HepG2 (cell line): ENCODE measurements around the gene MGAT2. TPM values are rescaled to one million over a fixed set of nuclear protein-coding genes. Genes with fewer than 3 reads are reported as not detected.
A peak's percentile ranks its signal among the peaks of the same experiment; 100 is the strongest.

Experiments used
- ATAC-seq: fragments of 200-7000 bp; cut with Tn5 transposase; 3 replicates; pipeline ENCODE4 v1.9.1; 2020; ENCODE audit warnings: mild to moderate bottlenecking, moderate library complexity
- BruUV-seq: library from RNA; stranded (reverse); fragments of 400-500 nt; replicated peaks from 2 replicates; lab custom pipeline; 2021; lab: Mats Ljungman, UMichigan
- CTCF ChIA-PET: fragments of 300-600 bp; formaldehyde crosslinking; extraction: SDS; loops from one replicate; lab custom pipeline; 2021; ENCODE audit warnings: low total read pairs, inconsistent platforms, low intra/inter-chr PET ratio; lab: Yijun Ruan, JAX
- POLR2A ChIA-PET: fragments of 350-600 bp; sonication (Branson Sonifier 250); formaldehyde crosslinking; loops from one replicate; lab custom pipeline; 2020; ENCODE audit warnings: antibody characterized with exemption, inconsistent platforms; lab: Yijun Ruan, JAX
- DNase-seq: peaks from one replicate; pipeline ENCODE4 v3.0.0-alpha.2; 2015; ENCODE audit warnings: low spot score
- FAIRE-seq: peaks from 3 replicates; lab custom pipeline; 2011; peaks lifted over from hg19 to GRCh38; lab: Jason Lieb, UNC
- H2AFZ ChIP-seq: one replicate; pipeline ENCODE4 v1.6.1; 2011; ENCODE audit warnings: low read length, inconsistent platforms
- H3K27ac ChIP-seq: fragments of 300-600 bp; 3 replicates; pipeline ENCODE4 v1.8.0; 2011; ENCODE audit warnings: mixed run types, mild to moderate bottlenecking, mixed read lengths, low read length, inconsistent platforms; ENCODE audit not compliant: insufficient read depth; ENCODE audit errors: extremely low read length
- H3K27me3 ChIP-seq, 2 experiments: fragments of 200-600 bp in 1 of 2; 2 replicates in 1 of 2; 3 replicates in 1 of 2; pipeline versions ENCODE4 v1.6.0 to v1.8.0; 2011; ENCODE audit warnings: low read length in 2 of 2, mild to moderate bottlenecking in 2 of 2, moderate library complexity in 2 of 2, inconsistent platforms in 1 of 2; ENCODE audit not compliant: insufficient read depth in 2 of 2, control insufficient read depth in 1 of 2
- H3K36me3 ChIP-seq, 2 experiments: fragments of 200-600 bp in 1 of 2; replicated peaks in 1 of 2; 2 replicates in 1 of 2; 3 replicates in 1 of 2; pipeline versions ENCODE4 v1.5.1 to v1.8.0; 2011; ENCODE audit warnings: low read length in 2 of 2, inconsistent platforms in 1 of 2; ENCODE audit not compliant: insufficient read depth in 2 of 2, control insufficient read depth in 1 of 2
- H3K4me1 ChIP-seq: 2 replicates; pipeline ENCODE4 v1.5.1; 2012; ENCODE audit warnings: low read length, inconsistent platforms; ENCODE audit not compliant: insufficient read depth
- H3K4me2 ChIP-seq: 2 replicates; pipeline ENCODE4 v1.6.0; 2011; ENCODE audit warnings: low read depth, low read length, inconsistent platforms
- H3K4me3 ChIP-seq, 3 experiments: fragments of 200-600 bp in 1 of 3; sonication (generic), shearing (Covaris generic) in 1 of 3; replicated peaks in 1 of 3; 2 replicates each; pipeline ENCODE4 v1.5.1; 2011 to 2016; ENCODE audit warnings: low read length in 3 of 3, inconsistent platforms in 2 of 3, low read depth in 2 of 3, mild to moderate bottlenecking in 2 of 3, control low read depth in 1 of 3, mixed read lengths in 1 of 3; ENCODE audit not compliant: insufficient read depth in 1 of 3
- H3K79me2 ChIP-seq: one replicate; pipeline ENCODE4 v1.6.1; 2011; ENCODE audit warnings: low read length, inconsistent platforms; ENCODE audit not compliant: insufficient read depth
- H3K9ac ChIP-seq: 2 replicates; pipeline ENCODE4 v1.6.0; 2011; ENCODE audit warnings: mild to moderate bottlenecking, low read depth, low read length, inconsistent platforms; ENCODE audit not compliant: insufficient read depth
- H3K9me3 ChIP-seq: 2 replicates; pipeline ENCODE4 v1.5.1; 2012; ENCODE audit warnings: mild to moderate bottlenecking, low read length
- H4K20me1 ChIP-seq: 2 replicates; pipeline ENCODE4 v1.6.0; 2011; ENCODE audit warnings: inconsistent platforms, mild to moderate bottlenecking, low read length, moderate library complexity; ENCODE audit not compliant: insufficient read depth
- CEBPB ChIP-seq: IDR thresholded peaks from 2 replicates; pipeline ENCODE4 v1.6.1; 2011; ENCODE audit warnings: low read depth, low read length, improper control_type of control experiment, borderline replicate concordance
- FOXC1 ChIP-seq: sonication (generic); formaldehyde crosslinking; IDR thresholded peaks from 2 replicates; pipeline ENCODE4 v1.8.0; 2022; ENCODE audit warnings: mild to moderate bottlenecking, missing genetic modification reagents, borderline replicate concordance
- ZBTB37 ChIP-seq: sonication (generic); formaldehyde crosslinking; IDR thresholded peaks from 2 replicates; pipeline ENCODE4 v1.4.0; 2020; ENCODE audit warnings: mild to moderate bottlenecking, missing genetic modification reagents
- ZBTB40 ChIP-seq, 2 experiments: fragments of 450-650 bp in 1 of 2; sonication (generic) in 1 of 2; formaldehyde crosslinking in 1 of 2; IDR thresholded peaks; 2 replicates each; pipeline versions ENCODE4 v1.6.1 to v1.8.0; 2016 to 2022; ENCODE audit warnings: antibody characterized with exemption in 1 of 2, mild to moderate bottlenecking in 1 of 2, missing genetic modification reagents in 1 of 2
- ZFP36L1 ChIP-seq: sonication (generic); formaldehyde crosslinking; IDR thresholded peaks from 2 replicates; pipeline ENCODE4 v1.8.0; 2022; ENCODE audit warnings: mild to moderate bottlenecking, missing genetic modification reagents, moderate library complexity
- ZMYM4 ChIP-seq: sonication (generic); formaldehyde crosslinking; IDR thresholded peaks from 2 replicates; pipeline ENCODE4 v1.8.1; 2023; ENCODE audit warnings: mild to moderate bottlenecking, missing genetic modification reagents
- ZNF232 ChIP-seq: sonication (generic); formaldehyde crosslinking; IDR thresholded peaks from 2 replicates; pipeline ENCODE4 v1.4.0; 2020; ENCODE audit warnings: missing genetic modification reagents, borderline replicate concordance
- ZNF580 ChIP-seq: IDR thresholded peaks from 2 replicates; pipeline ENCODE4 v1.6.1; 2016; ENCODE audit warnings: low read depth, borderline replicate concordance
- ZNF772 ChIP-seq: sonication (generic); formaldehyde crosslinking; IDR thresholded peaks from 2 replicates; pipeline ENCODE4 v1.5.0; 2020; ENCODE audit warnings: mild to moderate bottlenecking, missing genetic modification reagents
- WGBS: methylation state at CpG from one replicate; pipeline ENCODE4 v1.1.6; 2017; ENCODE audit warnings: low lambda C conversion rate; 5-methylcytosine and 5-hydroxymethylcytosine counted together
- in situ Hi-C: cut with HindIII; loops from 2 replicates; pipeline ENCODE4 v1.10.0; 2017; ENCODE audit warnings: low pct_unique_long_range_greater_than_20kb; ENCODE audit not compliant: extremely low pct_ligation_motif_present
- intact Hi-C: fragments of 100-400 bp; cut with micrococcal nuclease; formaldehyde crosslinking; loops from one replicate; pipeline ENCODE4 v1.10.0; 2022; ENCODE audit not compliant: unreplicated experiment
- polyA plus RNA-seq, 8 experiments: library from polyadenylated mRNA; depleted of rRNA in 3 of 8; stranded (reverse) in 7 of 8; unstranded in 1 of 8; fragments of >200 nt; fragmentation: Illumina TruSeq in 4 of 8; extraction: Trizol in 4 of 8; gene quantifications; 2 replicates each; pipeline versions ENCODE4 v1.2.1 to v1.2.3, GENCODE V29; 2011 to 2016; ENCODE audit warnings: low read depth in 4 of 8, missing spikeins in 1 of 8, mixed read lengths in 1 of 8; ENCODE audit not compliant: insufficient read depth in 1 of 8
- total RNA-seq, 5 experiments: library from RNA; depleted of rRNA; stranded (reverse); fragments of >200 nt; fragmentation: Illumina TruSeq; extraction: Trizol; gene quantifications; 2 replicates each; pipeline ENCODE4 v1.2.3, GENCODE V29; 2016; ENCODE audit warnings: low read depth in 1 of 5

The MGAT2 gene
- total and polyA plus RNA-seq, 2 of the 13 experiments (the other 11 are each of a cell fraction or from before 2014, with no cell fraction given): 12.9 to 51.9 TPM

- peaks cover 48% of the 10 kb centered on the region for H3K4me1 ChIP-seq
- DNase-seq: peak; percentile 99
- H3K9me3 ChIP-seq: no peaks in the 10 kb centered on the region
- intact Hi-C loops: loop anchor here (1.0 to 2.0 kb wide), 2 partner anchors 8 to 35 kb away; partner anchors contain the start of genes MGAT2 and RPL36AL
- CTCF ChIA-PET: interaction anchor here (0.9 to 2.2 kb wide), 3 partner anchors 10 to 47 kb away, joined by 3 to 10 read pairs (median 4); no protein-coding TSS in a partner anchor
- peak within 1 kb of the TSS; percentile 75 for H3K4me2 ChIP-seq
- peak within 1 kb of the TSS; percentile 99 for H3K9ac ChIP-seq
- peak; percentile 85 for ATAC-seq
- no TSS peak for BruUV-seq
- no peaks in the 10 kb centered on the region; a peak in 1 of 5 replicates for H3K27me3 ChIP-seq
- WGBS: 2% methylated on average over 34 of the region's 55 CpGs
- POLR2A ChIA-PET: interaction anchor here (0.6 to 5.8 kb wide), 17 partner anchors 9 to 276 kb away, joined by 3 to 97 read pairs (median 4); partner anchors contain the start of genes KLHDC2, LRR1, MGAT2 and NEMF
- H3K27ac ChIP-seq: peak within 1 kb of the TSS; percentile 89
- in situ Hi-C loops: no loop called here
- peaks cover 51% of the 10 kb centered on the region for H3K79me2 ChIP-seq
- H4K20me1 ChIP-seq: peaks cover 46% of the 10 kb centered on the region
- peak within 1 kb of the TSS; percentile 82 to 98 (median 94) for H3K4me3 ChIP-seq
- peak; percentile 83 for FAIRE-seq
- H2AFZ ChIP-seq: no peak within 1 kb of the TSS
- H3K36me3 ChIP-seq: peaks cover 4 to 18% of the 10 kb centered on the region in 2 experiments; a peak in 4 of 5 replicates
- TF ChIP-seq ZNF580 (CRISPR knock-in tag) (peak; percentile 59; the same call in 1 of the 2 replicates), FOXC1 (CRISPR knock-in tag) (peak; percentile 60; the same call in 1 of the 2 replicates), ZFP36L1 (CRISPR knock-in tag) (peak; percentile 44; the same call in 1 of the 2 replicates), ZMYM4 (CRISPR knock-in tag) (peak; percentile 77; the same call in 1 of the 2 replicates), ZBTB40 (IDR thresholded peaks at IDR 0.05) (no peak), ZBTB40 (CRISPR knock-in tag; IDR thresholded peaks at IDR 0.05) (peak; percentile 63), CEBPB (no peak), ZNF232 (CRISPR knock-in tag) (peak; percentile 61; the same call in 1 of the 2 replicates), ZBTB37 (CRISPR knock-in tag) (0 out of 2 replicates have a peak, but pooled peaks have one; percentile 35), ZNF772 (CRISPR knock-in tag) (peak; percentile 83; the same call in 1 of the 2 replicates)
These were observed 34.6 kb upstream of the MGAT2 start, which contains the start of gene RPS29 for GRCh38 chr14:49585803-49586672. TSS of gene RPS29 (minus strand) at chr14:49586380. CDS start at chr14:49586346, 34 bp downstream.
